Measurements from ENCODE around the gene PIH1D1.

The PIH1D1 gene

DNA sequence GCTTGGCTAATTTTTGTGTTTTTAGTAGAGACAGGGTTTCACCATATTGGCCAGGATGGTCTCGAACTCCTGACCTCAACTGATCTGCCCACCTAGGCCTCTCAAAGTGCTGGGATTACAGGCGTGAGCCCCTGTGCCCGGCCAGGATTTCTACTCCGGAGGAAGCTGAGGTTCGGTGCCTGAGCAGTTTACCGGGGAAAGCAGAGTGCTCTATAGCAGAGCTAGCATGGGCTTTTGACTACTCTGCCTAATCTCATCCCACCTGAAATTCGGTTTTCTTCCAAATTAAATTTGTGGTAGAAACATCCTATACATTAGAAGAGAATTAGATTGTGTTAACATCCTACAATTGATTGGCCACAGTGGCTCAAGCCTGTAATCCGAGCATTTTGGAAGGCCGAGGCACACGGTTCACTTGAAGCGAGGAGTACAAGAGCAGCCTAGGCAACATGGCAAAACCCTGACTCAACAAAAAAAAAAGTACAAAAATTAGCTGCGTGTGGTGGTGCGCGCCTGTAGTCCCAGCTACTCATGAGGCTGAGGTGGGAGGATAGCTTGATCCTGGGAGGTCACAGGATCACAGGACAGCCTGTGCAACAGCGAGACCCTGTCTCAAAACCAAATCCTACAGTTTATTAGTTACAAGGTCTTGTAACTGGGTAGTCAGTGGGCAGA, 37.4 kb upstream of the PIH1D1 start:
- no peaks in the 10 kb centered on the region for H3K27me3 ChIP-seq (ENCODE audit: insufficient read depth, low read length)
- peaks cover 19% of the 10 kb centered on the region for H3K4me1 ChIP-seq (ENCODE audit: insufficient read depth, low read length)
- peak overlapping the region; percentile 92 for H3K4me3 ChIP-seq (ENCODE audit: low read length)
- peaks cover 40% of the 10 kb centered on the region for H3K36me3 ChIP-seq (ENCODE audit: insufficient read depth, low read length)
- no peak overlapping the region for H2AFZ ChIP-seq (ENCODE audit: low read depth, low read length)
- no peaks in the 10 kb centered on the region for H3K9me3 ChIP-seq (ENCODE audit: low read length)

DNA sequence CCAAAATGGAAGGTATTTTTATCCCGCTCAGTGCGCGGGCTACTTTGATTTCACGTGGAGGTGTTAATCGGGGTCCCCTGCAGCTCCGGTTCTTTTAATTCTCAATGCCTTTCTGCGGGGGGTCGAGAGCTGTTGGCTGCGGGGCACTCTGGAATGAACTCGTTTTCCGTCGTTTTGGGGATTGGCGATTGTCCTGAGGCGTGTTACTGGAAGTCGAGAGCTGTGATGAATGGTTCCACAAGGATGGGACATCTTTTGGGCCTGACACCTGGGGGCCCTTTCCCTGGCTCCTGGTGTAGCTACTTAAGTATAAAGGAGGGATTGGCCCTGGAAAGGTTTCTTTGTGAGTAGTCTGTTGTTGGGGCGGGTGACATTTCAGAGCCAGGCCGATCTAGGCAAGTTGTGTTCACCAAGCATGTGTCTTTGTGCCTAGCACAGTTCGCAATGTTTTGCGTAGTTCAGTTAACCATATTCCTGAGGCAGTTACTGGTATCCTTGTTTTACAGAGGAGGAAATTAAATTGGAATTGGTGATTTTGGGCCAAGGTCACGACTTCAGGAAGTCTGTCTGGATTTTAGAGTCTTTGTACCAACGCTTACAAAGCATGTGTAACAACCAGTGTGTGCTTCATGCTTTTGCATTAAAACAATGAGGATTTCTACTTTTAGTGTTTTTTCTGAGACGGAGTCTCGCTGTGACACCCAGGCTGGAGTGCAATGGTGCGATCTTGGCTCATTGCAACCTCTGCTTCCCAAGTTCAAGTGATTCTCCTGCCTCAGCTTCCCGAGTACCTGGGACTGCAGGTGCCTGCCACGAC, 36.6 kb upstream of the PIH1D1 start:
- H3K36me3 ChIP-seq (ENCODE audit: insufficient read depth, low read length), result peaks cover 40% of the 10 kb centered on the region
- H3K4me1 ChIP-seq (ENCODE audit: insufficient read depth, low read length), result peaks cover 19% of the 10 kb centered on the region
- H3K27me3 ChIP-seq (ENCODE audit: insufficient read depth, low read length), result no peaks in the 10 kb centered on the region
- H2AFZ ChIP-seq (ENCODE audit: low read depth, low read length), result no peak overlapping the region
- H3K4me3 ChIP-seq (ENCODE audit: low read length), result peak overlapping the region; percentile 92
- H3K9me3 ChIP-seq (ENCODE audit: low read length), result no peaks in the 10 kb centered on the region

DNA sequence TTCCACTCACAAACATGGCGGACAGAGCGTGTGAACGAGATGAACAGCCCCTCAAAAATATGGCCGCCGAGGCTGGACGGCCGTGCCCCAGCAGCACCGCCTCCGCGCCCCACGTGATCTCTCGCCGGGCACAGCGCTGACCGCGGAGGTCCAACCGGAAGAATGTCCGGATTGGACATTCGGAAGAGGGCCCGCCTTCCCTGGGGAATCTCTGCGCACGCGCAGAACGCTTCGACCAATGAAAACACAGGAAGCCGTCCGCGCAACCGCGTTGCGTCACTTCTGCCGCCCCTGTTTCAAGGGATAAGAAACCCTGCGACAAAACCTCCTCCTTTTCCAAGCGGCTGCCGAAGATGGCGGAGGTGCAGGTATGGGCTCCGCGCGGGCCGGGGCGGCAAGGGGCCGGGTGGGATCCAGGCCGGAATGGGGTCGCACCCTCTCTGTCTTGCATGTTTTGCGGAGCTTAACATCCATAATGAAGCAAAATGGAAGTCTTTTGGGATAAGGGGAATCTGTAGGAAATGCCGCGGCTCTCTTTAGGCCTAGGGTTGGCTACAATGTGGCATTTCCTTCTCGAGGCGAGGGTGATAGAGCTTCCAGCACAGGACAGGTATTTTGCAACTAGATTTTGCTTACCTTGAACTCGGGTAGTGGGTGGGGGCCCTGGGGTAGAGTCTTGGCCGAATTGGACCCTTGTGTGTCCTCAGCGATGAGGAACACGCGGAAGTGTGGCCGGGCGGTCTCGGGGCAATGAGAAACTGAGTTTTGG, 35.8 kb upstream of the PIH1D1 start, which contains the start of gene RPL13A:
Gene RPL13A, plus strand, starts transcription at position 332 of the 769 bp plus-strand sequence. Its CDS starts 22 bp downstream, at position 354.
- peaks cover 19% of the 10 kb centered on the region for H3K4me1 ChIP-seq (ENCODE audit: insufficient read depth, low read length)
- no peaks in the 10 kb centered on the region for H3K27me3 ChIP-seq (ENCODE audit: insufficient read depth, low read length)
- H3K9me3 ChIP-seq (ENCODE audit: low read length), result no peaks in the 10 kb centered on the region
- peaks cover 34% of the 10 kb centered on the region for H3K36me3 ChIP-seq (ENCODE audit: insufficient read depth, low read length)
- H3K4me3 ChIP-seq (ENCODE audit: low read length), result peak within 1 kb of the TSS; percentile 92
- H2AFZ ChIP-seq (ENCODE audit: low read depth, low read length), result no peak within 1 kb of the TSS

DNA sequence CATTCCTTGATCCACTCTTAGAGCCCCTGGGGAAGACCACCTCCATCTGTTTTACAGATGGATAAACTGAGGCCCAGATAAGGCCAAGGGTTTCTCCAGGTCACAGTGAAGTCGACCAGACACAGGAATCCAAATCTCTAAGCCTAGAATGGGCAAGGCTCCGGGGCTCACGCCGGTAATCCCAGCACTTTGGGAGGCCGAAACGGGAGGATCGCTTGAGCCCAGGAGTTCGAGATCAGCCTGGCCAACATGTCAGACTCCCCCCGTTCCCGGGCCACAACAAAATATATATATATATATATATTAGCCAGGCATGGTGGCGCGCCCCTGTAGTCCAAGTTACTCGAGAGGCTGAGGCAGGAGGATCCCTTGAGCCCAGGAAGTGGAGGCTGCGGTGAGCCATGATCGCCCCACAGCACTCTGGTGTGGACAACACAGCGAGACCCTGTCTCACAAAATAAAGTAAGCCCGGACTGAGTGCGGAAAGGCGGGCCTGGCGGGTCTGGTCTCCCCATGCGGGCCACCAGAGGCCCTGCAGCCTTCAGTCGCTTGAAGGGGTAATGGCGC, 35.2 kb upstream of the PIH1D1 start:
- Histone ChIP-seq H3K27me3 (ENCODE audit: insufficient read depth, low read length) (no peaks in the 10 kb centered on the region), H3K9me3 (ENCODE audit: low read length) (no peaks in the 10 kb centered on the region), H2AFZ (ENCODE audit: low read depth, low read length) (no peak overlapping the region), H3K4me1 (ENCODE audit: insufficient read depth, low read length) (peaks cover 19% of the 10 kb centered on the region), H3K4me3 (ENCODE audit: low read length) (no peak overlapping the region), H3K36me3 (ENCODE audit: insufficient read depth, low read length) (peaks cover 27% of the 10 kb centered on the region)

DNA sequence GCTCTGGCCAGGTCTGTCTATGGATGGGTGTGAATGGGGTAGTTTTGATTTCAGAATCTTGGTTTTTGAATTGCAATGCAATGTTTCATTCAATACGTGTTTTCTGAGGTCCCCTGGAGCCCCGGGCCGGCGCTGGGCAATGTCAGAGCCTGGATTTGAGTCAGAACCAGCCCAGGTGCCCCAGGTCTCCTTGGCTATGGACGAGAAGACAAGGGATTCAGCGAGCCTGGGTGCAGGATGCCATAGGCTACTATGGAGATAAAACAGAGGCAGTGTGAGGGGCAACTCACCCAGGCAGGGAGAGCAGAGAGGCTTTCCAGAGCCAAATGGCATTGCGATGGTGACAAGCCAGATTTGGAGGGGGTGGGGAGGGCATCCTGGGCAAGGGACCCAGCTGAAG, 34.6 kb upstream of the PIH1D1 start:
- Histone ChIP-seq H3K4me1 (ENCODE audit: insufficient read depth, low read length) (peaks cover 19% of the 10 kb centered on the region), H2AFZ (ENCODE audit: low read depth, low read length) (no peak overlapping the region), H3K9me3 (ENCODE audit: low read length) (no peaks in the 10 kb centered on the region), H3K27me3 (ENCODE audit: insufficient read depth, low read length) (no peaks in the 10 kb centered on the region), H3K4me3 (ENCODE audit: low read length) (no peak overlapping the region), H3K36me3 (ENCODE audit: insufficient read depth, low read length) (peaks cover 22% of the 10 kb centered on the region)

DNA sequence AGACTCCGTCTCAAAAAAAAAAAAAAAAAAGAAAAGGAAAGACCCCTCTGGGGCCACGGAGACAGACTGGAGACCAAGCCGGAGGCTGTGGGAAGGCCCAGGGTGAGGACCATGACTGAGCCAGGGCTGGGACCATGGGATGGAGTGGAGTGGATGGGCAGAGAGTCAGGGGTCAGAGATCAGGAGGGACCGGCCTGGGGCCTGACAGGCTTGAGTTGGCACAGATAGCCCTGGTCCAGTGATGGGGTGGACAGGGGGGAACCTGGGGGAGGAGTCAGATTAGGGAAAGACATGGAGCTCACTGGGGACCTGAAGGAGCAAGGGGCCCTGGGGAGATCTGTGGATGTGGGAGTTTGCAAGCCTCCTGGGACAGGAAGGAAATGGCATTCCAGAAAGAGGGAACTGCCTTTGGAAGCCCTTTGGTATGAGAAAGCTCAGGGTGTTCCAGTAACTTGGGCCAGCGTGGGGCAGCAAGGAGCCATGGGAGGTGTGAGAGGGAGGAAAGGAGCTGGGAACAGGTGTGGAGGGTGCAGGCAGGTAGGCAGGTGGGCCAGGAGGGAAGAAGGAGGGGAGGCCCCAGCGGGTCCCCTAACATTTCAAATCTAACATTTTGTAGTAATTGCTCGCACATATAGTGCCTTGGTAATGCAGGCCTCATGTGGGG, 29.5 kb upstream of the PIH1D1 start:
- no peaks in the 10 kb centered on the region for H3K9me3 ChIP-seq (ENCODE audit: low read length)
- no peaks in the 10 kb centered on the region for H3K4me1 ChIP-seq (ENCODE audit: insufficient read depth, low read length)
- no peak overlapping the region for H2AFZ ChIP-seq (ENCODE audit: low read depth, low read length)
- H3K36me3 ChIP-seq (ENCODE audit: insufficient read depth, low read length), result no peaks in the 10 kb centered on the region
- no peaks in the 10 kb centered on the region for H3K27me3 ChIP-seq (ENCODE audit: insufficient read depth, low read length)
- no peak overlapping the region for H3K4me3 ChIP-seq (ENCODE audit: low read length)

DNA sequence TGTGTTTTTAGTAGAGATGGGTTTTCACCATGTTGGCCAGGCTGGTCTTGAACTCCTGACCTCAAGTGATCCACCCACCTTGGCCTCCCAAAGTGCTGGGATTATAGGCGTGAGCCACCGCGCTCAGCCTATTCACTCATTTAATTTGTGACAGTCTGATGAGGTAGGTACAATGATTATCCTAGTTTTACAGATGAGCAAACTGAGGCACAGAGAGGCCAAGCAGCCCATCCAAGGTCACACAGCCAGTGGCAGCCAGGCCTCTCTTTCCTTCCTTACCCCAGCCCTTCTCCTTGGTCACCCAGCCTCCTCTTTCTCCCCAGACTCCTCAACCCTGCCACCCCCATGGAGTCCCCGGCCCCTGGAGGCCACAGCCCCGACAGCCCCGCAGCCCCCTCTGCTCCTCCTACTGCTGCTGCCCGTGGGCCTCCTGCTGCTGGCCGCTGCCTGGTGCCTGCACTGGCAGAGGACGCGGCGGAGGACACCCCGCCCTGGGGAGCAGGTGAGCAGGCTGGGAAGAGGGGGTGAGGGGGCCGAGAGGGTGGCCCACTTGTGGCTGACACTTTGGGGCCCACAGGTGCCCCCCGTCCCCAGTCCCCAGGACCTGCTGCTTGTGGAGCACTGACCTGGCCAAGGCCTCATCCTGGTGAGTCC, 28.5 kb upstream of the PIH1D1 start:
- no peak overlapping the region for H2AFZ ChIP-seq (ENCODE audit: low read depth, low read length)
- no peak overlapping the region for H3K4me3 ChIP-seq (ENCODE audit: low read length)
- H3K9me3 ChIP-seq (ENCODE audit: low read length), result no peaks in the 10 kb centered on the region
- H3K36me3 ChIP-seq (ENCODE audit: insufficient read depth, low read length), result no peaks in the 10 kb centered on the region
- no peaks in the 10 kb centered on the region for H3K27me3 ChIP-seq (ENCODE audit: insufficient read depth, low read length)
- H3K4me1 ChIP-seq (ENCODE audit: insufficient read depth, low read length), result no peaks in the 10 kb centered on the region

DNA sequence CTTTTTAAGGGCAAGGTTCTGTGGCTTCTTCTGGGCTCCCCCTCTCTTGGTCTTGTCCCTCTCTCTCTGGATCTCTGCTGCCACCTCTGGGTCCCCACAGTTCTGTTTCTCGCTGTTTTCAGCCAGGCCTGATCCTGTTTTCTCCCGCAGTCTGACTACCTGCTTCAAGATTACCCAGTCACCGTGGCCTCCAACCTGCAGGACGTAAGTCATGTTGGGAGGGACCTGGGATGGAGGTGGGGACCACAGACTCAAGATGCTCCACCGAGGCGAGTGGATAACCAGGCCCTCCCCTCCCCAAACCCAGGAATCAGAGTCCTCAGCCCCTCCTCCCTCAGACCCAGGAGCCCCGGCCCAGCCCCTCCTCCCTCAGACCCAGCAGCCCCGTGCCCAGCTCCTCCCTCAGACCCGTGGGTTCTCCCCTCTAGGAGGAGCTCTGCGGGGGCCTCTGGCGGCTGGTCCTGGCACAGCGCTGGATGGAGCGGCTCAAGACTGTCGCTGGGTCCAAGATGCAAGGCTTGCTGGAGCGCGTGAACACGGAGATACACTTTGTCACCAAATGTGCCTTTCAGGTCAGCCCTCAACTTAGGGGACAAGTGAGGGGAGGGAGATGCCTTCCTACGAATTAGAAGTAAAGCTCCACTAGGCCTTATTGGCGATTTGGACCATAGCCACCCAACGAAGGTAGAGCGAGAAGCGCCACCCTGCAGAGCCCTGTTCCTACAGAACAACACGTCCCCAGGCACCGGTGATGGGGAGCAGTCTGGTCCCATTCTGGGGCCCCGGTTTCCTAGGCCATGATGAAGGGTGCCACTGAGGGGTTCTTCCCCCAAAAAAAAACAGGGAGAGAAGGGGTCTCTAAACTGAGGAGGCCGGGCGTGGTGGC, 24.6 kb upstream of the PIH1D1 start:
- Histone ChIP-seq H2AFZ (ENCODE audit: low read depth, low read length) (no peak overlapping the region), H3K4me1 (ENCODE audit: insufficient read depth, low read length) (no peaks in the 10 kb centered on the region), H3K4me3 (ENCODE audit: low read length) (no peak overlapping the region), H3K27me3 (ENCODE audit: insufficient read depth, low read length) (no peaks in the 10 kb centered on the region), H3K36me3 (ENCODE audit: insufficient read depth, low read length) (no peaks in the 10 kb centered on the region), H3K9me3 (ENCODE audit: low read length) (no peaks in the 10 kb centered on the region)

DNA sequence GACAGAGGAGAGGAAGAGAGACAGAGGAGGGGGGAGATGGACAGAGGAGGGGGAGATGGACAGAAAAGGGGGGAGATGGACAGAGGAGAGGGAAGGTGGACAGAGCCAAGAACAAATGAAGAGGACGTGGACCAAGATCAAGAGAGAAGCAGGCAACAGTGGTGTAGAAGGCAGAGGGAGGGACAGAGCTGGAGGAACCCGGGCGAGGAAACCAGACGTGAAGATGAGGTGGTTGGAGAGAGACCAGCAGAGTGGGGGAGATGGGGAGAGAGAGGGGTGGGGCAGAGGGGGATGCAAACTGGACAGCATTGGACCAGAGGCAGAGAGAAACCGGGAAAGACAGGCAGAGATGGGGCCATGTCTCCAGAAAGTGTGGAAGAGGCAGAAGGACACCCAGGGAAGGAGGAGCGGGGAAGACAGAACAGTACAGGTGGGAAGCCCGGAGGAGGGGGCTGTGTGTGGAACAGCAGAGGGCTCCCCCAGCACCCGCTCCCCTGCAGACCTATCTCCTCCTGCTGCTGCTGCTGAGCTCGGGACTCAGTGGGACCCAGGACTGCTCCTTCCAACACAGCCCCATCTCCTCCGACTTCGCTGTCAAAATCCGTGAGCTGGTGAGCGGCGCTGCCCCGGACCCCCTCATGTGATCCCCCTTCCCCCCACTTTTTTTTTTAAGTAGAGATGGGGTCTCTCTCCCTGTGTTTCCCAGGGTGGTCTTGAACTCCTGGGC, 23.7 kb upstream of the PIH1D1 start:
- Histone ChIP-seq H3K36me3 (ENCODE audit: insufficient read depth, low read length) (no peaks in the 10 kb centered on the region), H3K4me3 (ENCODE audit: low read length) (no peak overlapping the region), H2AFZ (ENCODE audit: low read depth, low read length) (no peak overlapping the region), H3K27me3 (ENCODE audit: insufficient read depth, low read length) (no peaks in the 10 kb centered on the region), H3K9me3 (ENCODE audit: low read length) (no peaks in the 10 kb centered on the region), H3K4me1 (ENCODE audit: insufficient read depth, low read length) (no peaks in the 10 kb centered on the region)

DNA sequence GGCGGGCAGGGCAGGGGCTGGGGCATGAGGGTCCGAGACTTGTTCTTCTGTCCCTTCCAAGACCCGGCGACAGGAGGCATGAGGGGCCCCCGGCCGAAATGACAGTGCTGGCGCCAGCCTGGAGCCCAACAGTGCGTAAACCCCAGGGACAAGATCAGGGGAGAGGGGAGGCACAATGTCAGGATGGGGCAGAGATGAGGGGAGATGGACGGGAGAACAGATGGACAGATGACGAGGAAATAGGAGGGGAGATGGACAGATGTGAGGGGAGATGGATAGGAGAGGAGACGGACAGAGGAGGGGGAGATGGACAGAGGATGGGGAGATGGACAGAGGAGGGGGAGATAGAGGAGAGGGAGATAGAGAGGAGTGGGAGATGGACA, 22.9 kb upstream of the PIH1D1 start:
- Histone ChIP-seq H3K36me3 (ENCODE audit: insufficient read depth, low read length) (peaks cover 4% of the 10 kb centered on the region), H2AFZ (ENCODE audit: low read depth, low read length) (no peak overlapping the region), H3K4me1 (ENCODE audit: insufficient read depth, low read length) (no peaks in the 10 kb centered on the region), H3K4me3 (ENCODE audit: low read length) (no peak overlapping the region), H3K27me3 (ENCODE audit: insufficient read depth, low read length) (no peaks in the 10 kb centered on the region), H3K9me3 (ENCODE audit: low read length) (no peaks in the 10 kb centered on the region)

DNA sequence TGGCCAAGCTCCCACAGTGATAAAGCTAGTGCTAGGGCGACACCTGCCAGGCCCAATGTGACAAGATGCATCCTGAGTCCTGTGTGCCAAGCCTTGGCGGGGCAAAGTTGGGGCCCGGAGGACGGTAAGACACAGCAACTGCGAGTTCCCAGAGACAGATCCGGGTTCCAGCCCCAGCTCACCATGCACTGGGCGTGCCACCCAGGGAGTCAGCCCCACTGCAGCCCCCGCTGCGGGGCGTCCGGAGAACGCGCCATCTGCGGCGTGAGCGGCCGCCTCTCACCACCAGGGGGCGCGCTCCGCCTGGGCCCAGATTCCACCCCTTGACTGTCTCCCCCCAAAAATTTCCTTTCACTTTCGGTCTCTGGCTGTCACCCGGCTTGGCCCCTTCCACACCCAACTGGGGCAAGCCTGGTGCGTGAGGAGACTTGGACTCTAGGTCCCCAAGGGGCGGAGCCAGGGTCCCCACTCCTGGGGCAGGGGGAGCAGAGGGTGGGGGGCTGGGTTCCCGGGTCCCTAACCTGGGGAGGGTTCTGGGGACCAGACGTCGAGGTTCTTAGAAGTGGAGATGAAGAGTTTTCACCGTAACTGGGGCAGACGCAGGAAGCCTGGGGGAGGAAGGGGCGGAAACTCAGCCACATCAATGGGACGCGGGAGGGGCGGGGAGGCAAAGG, 22.4 kb upstream of the PIH1D1 start, which contains the start of gene FLT3LG:
Gene FLT3LG, plus strand, starts transcription at position 348 of the 674 bp plus-strand sequence. CDS start 425 bp downstream, outside the sequence.
- Histone ChIP-seq H3K4me3 (ENCODE audit: low read length) (no peak within 1 kb of the TSS), H3K36me3 (ENCODE audit: insufficient read depth, low read length) (peaks cover 6% of the 10 kb centered on the region), H3K4me1 (ENCODE audit: insufficient read depth, low read length) (no peaks in the 10 kb centered on the region), H2AFZ (ENCODE audit: low read depth, low read length) (no peak within 1 kb of the TSS), H3K9me3 (ENCODE audit: low read length) (no peaks in the 10 kb centered on the region), H3K27me3 (ENCODE audit: insufficient read depth, low read length) (no peaks in the 10 kb centered on the region)
